GM18861 (cell line): Measurements from ENCODE around the gene EBF4.
"Not testable (repeated sequence)": the region's sequence is repeated elsewhere in the genome, so short reads cannot be mapped to it uniquely, and the experiment has no call there.

Experiments
- ATAC-seq: cut with Tn5 transposase; IDR thresholded peaks from one replicate; pipeline ENCODE4 v1.9.1; 2021; ENCODE audit not compliant: unreplicated experiment

Gene EBF4

GRCh38 chr20:2807929-2808328 is 115.3 kb downstream of the EBF4 start:
- not testable (repeated sequence) for ATAC-seq

GRCh38 chr20:2809690-2810089 is 117.1 kb downstream of the EBF4 start:
- ATAC-seq = no peak
